Parathyroid adenoma (tissue), 2 donors: Measurements from ENCODE around the gene SYT7.

Experiments
- H2AFZ ChIP-seq: fragments of 300-600 bp; sonication (generic); one replicate; pipeline ENCODE4 v1.7.0; 2017; ENCODE audit warnings: antibody characterized with exemption, mild to moderate bottlenecking
- H3K27ac ChIP-seq: fragments of 300-600 bp; sonication (generic); one replicate; pipeline ENCODE4 v1.7.0; 2017
- H3K27me3 ChIP-seq: fragments of 300-600 bp; sonication (generic); one replicate; pipeline ENCODE4 v1.7.0; 2017; ENCODE audit warnings: low read length; ENCODE audit not compliant: control insufficient read depth, insufficient read depth
- H3K36me3 ChIP-seq: fragments of 300-600 bp; sonication (generic); one replicate; pipeline ENCODE4 v1.7.0; 2017; ENCODE audit warnings: low read length; ENCODE audit not compliant: control insufficient read depth, insufficient read depth
- H3K4me1 ChIP-seq: fragments of 300-600 bp; sonication (generic); one replicate; pipeline ENCODE4 v1.7.0; 2017; ENCODE audit warnings: control low read depth
- H3K4me2 ChIP-seq: fragments of 300-600 bp; sonication (generic); one replicate; pipeline ENCODE4 v1.7.0; 2017; ENCODE audit warnings: low read length
- H3K4me3 ChIP-seq: fragments of 300-600 bp; sonication (generic); one replicate; pipeline ENCODE4 v1.7.0; 2017; ENCODE audit warnings: low read depth, low read length
- H3K79me2 ChIP-seq: fragments of 300-600 bp; sonication (generic); one replicate; pipeline ENCODE4 v1.7.0; 2017; ENCODE audit warnings: control low read depth
- H3K9ac ChIP-seq: fragments of 300-600 bp; sonication (generic); one replicate; pipeline ENCODE4 v1.7.0; 2017; ENCODE audit warnings: mild to moderate bottlenecking
- H3K9me3 ChIP-seq: fragments of 300-600 bp; sonication (generic); one replicate; pipeline ENCODE4 v1.7.0; 2017; ENCODE audit warnings: low read length; ENCODE audit not compliant: control insufficient read depth
- CTCF ChIP-seq: fragments of 300-600 bp; sonication (generic); IDR thresholded peaks from one replicate; pipeline ENCODE4 v1.7.0; 2017; ENCODE audit warnings: antibody characterized with exemption, mild to moderate bottlenecking
- donor health status: primary hyperparathyroidism.

Gene SYT7

GRCh38 chr11:61569018-61569417 lies 11.9 kb downstream of the SYT7 start:
- H3K27me3 ChIP-seq = no peaks in the 10 kb centered on the region
- H3K27ac ChIP-seq = no peak overlapping the region
- TF ChIP-seq CTCF = no peak

GRCh38 chr11:61567286-61568061 lies 13.4 kb downstream of the SYT7 start:
- TF ChIP-seq CTCF = peak; percentile 84
- Histone ChIP-seq H3K4me2 (no peak overlapping the region), H3K4me3 (no peak overlapping the region), H3K27ac (no peak overlapping the region), H3K4me1 (peaks cover 4% of the 10 kb centered on the region), H2AFZ (peak overlapping the region; percentile 50), H3K36me3 (no peaks in the 10 kb centered on the region), H3K27me3 (no peaks in the 10 kb centered on the region), H3K79me2 (no peaks in the 10 kb centered on the region), H3K9ac (no peak overlapping the region), H3K9me3 (no peaks in the 10 kb centered on the region)

More at GRCh38 chr11:61569018-61569417, 11.9 kb downstream of the SYT7 start:
- H3K9ac ChIP-seq = no peak overlapping the region
- H2AFZ ChIP-seq = no peak overlapping the region
- H3K4me3 ChIP-seq = no peak overlapping the region
- H3K4me2 ChIP-seq = no peak overlapping the region
- H3K36me3 ChIP-seq = no peaks in the 10 kb centered on the region
- no peaks in the 10 kb centered on the region for H3K9me3 ChIP-seq
- peaks cover 4% of the 10 kb centered on the region for H3K4me1 ChIP-seq
- no peaks in the 10 kb centered on the region for H3K79me2 ChIP-seq

- H2AFZ ChIP-seq = no peak overlapping the region
These were observed 15.8 kb downstream of the SYT7 start for GRCh38 chr11:61564936-61565696.

GRCh38 chr11:61560751-61561150 lies 20.1 kb downstream of the SYT7 start:
- H3K27me3 ChIP-seq = no peaks in the 10 kb centered on the region

More at GRCh38 chr11:61564936-61565696, 15.8 kb downstream of the SYT7 start:
- no peak for TF ChIP-seq CTCF
- H3K27me3 ChIP-seq = no peaks in the 10 kb centered on the region
- no peak overlapping the region for H3K9ac ChIP-seq
- H3K9me3 ChIP-seq = no peaks in the 10 kb centered on the region
- H3K27ac ChIP-seq = no peak overlapping the region
- H3K4me2 ChIP-seq = no peak overlapping the region
- H3K4me3 ChIP-seq = no peak overlapping the region
- H3K79me2 ChIP-seq = no peaks in the 10 kb centered on the region
- peaks cover 7% of the 10 kb centered on the region for H3K4me1 ChIP-seq
- H3K36me3 ChIP-seq = no peaks in the 10 kb centered on the region

More at GRCh38 chr11:61560751-61561150, 20.1 kb downstream of the SYT7 start:
- peaks cover 3% of the 10 kb centered on the region for H3K4me1 ChIP-seq
- no peaks in the 10 kb centered on the region for H3K79me2 ChIP-seq
- H3K9ac ChIP-seq = no peak overlapping the region
- no peak overlapping the region for H3K4me3 ChIP-seq
- H2AFZ ChIP-seq = no peak overlapping the region
- no peak overlapping the region for H3K27ac ChIP-seq
- no peak for TF ChIP-seq CTCF
- H3K4me2 ChIP-seq = no peak overlapping the region
- H3K9me3 ChIP-seq = no peaks in the 10 kb centered on the region
- no peaks in the 10 kb centered on the region for H3K36me3 ChIP-seq
